HepG2 (cell line): ENCODE data around the gene SPCS1. TPM values are rescaled to one million over a fixed set of nuclear protein-coding genes. Genes with fewer than 3 reads are reported as not detected.

Source experiments
- CBX1 ChIP-seq: IDR thresholded peaks from one replicate; pipeline ENCODE4 v1.6.1; 2016; ENCODE audit warnings: antibody characterized with exemption, low read depth
- HMG20B ChIP-seq: conservative IDR thresholded peaks from 2 replicates; pipeline ENCODE4 v1.6.1; 2016; ENCODE audit warnings: missing genetic modification reagents, missing compliant biosample characterization
- MBNL3 ChIP-seq: fragments of 250-450 bp; sonication (Bioruptor Pico); conservative IDR thresholded peaks from 2 replicates; pipeline ENCODE4 v1.8.0; 2022; ENCODE audit warnings: mild to moderate bottlenecking, inconsistent platforms
- MTERF4 ChIP-seq: sonication (generic); formaldehyde crosslinking; IDR thresholded peaks from 2 replicates; pipeline ENCODE4 v1.8.0; 2023; ENCODE audit warnings: mild to moderate bottlenecking, missing genetic modification reagents
- MYC ChIP-seq: sonication (generic); formaldehyde crosslinking; IDR thresholded peaks from 2 replicates; pipeline ENCODE4 v1.9.0; 2021; ENCODE audit warnings: missing genetic modification reagents, borderline replicate concordance
- POGK ChIP-seq: sonication (generic); formaldehyde crosslinking; conservative IDR thresholded peaks from 2 replicates; pipeline ENCODE4 v1.8.0; 2022; ENCODE audit warnings: mild to moderate bottlenecking, moderate library complexity, missing genetic modification reagents
- REL ChIP-seq: sonication (generic); formaldehyde crosslinking; conservative IDR thresholded peaks from 2 replicates; pipeline ENCODE4 v1.8.0; 2022; ENCODE audit warnings: mild to moderate bottlenecking, missing genetic modification reagents, moderate library complexity
- REST ChIP-seq, 2 experiments: IDR thresholded peaks; 2 replicates each; pipeline ENCODE4 v1.6.1; 2011 to 2012; ENCODE audit warnings: low read length in 2 of 2, borderline replicate concordance in 1 of 2, low read depth in 1 of 2, mild to moderate bottlenecking in 1 of 2, moderate library complexity in 1 of 2
- SNAPC4 ChIP-seq: sonication (generic); formaldehyde crosslinking; IDR thresholded peaks from 2 replicates; pipeline ENCODE4 v1.4.0; 2020; ENCODE audit warnings: mild to moderate bottlenecking, missing genetic modification reagents
- ZNF281 ChIP-seq: sonication (generic); formaldehyde crosslinking; IDR thresholded peaks from 2 replicates; pipeline ENCODE4 v1.4.0; 2020; ENCODE audit warnings: missing genetic modification reagents, borderline replicate concordance
- ZNF567 ChIP-seq: sonication (generic); formaldehyde crosslinking; IDR thresholded peaks from 2 replicates; pipeline ENCODE4 v1.8.1; 2023; ENCODE audit warnings: mild to moderate bottlenecking, missing genetic modification reagents, borderline replicate concordance
- polyA plus RNA-seq, 8 experiments: library from polyadenylated mRNA; depleted of rRNA in 3 of 8; stranded (reverse) in 7 of 8; unstranded in 1 of 8; fragments of >200 nt; fragmentation: Illumina TruSeq in 4 of 8; extraction: Trizol in 4 of 8; gene quantifications; 2 replicates each; pipeline versions ENCODE4 v1.2.1 to v1.2.3, GENCODE V29; 2011 to 2016; ENCODE audit warnings: low read depth in 4 of 8, missing spikeins in 1 of 8, mixed read lengths in 1 of 8; ENCODE audit not compliant: insufficient read depth in 1 of 8
- total RNA-seq, 5 experiments: library from RNA; depleted of rRNA; stranded (reverse); fragments of >200 nt; fragmentation: Illumina TruSeq; extraction: Trizol; gene quantifications; 2 replicates each; pipeline ENCODE4 v1.2.3, GENCODE V29; 2016; ENCODE audit warnings: low read depth in 1 of 5

The SPCS1 gene
- total and polyA plus RNA-seq, 2 of the 13 experiments (the other 11 are each of a cell fraction or from before 2014, with no cell fraction given), result 84.6 to 120 TPM

GRCh38 chr3:52704611-52705437, 1.1 kb upstream of the SPCS1 start (continued):
- TF ChIP-seq HMG20B (CRISPR knock-in tag), result peak; percentile 48; the same call in 1 of the 2 replicates
- no peak for TF ChIP-seq POGK (CRISPR knock-in tag)
- no peak for TF ChIP-seq MBNL3 (CRISPR knock-in tag)
- TF ChIP-seq MTERF4 (CRISPR knock-in tag), result no peak
- peak in 1 of 2 experiments; percentile 57; a peak in 1 of 4 replicates for TF ChIP-seq REST (IDR thresholded peaks at IDR 0.05; ENCODE audit: borderline replicate concordance in 1 of 2, low read depth in 1 of 2, low read length in 2 of 2)
- TF ChIP-seq ZNF567 (CRISPR knock-in tag), result no peak
- peak; percentile 59; the same call in 1 of the 2 replicates for TF ChIP-seq ZNF281
- no peak; the same call in none of the 2 replicates for TF ChIP-seq REL (CRISPR knock-in tag)
- TF ChIP-seq MYC, result peak; percentile 91
- peak; percentile 73 for TF ChIP-seq SNAPC4 (CRISPR knock-in tag)
- no peak for TF ChIP-seq CBX1
